Neural progenitor cell (in vitro differentiated cells): ENCODE data around the gene DDAH1. TPM values are rescaled to one million over a fixed set of nuclear protein-coding genes. Genes with fewer than 3 reads are reported as not detected.

Experiments
- DNase-seq: peaks from one replicate; pipeline ENCODE4 v3.0.0-alpha.2; 2016; ENCODE audit warnings: low spot score
- H2AFZ ChIP-seq: fragments of 200-600 bp; sonication (generic); replicated peaks from 2 replicates; pipeline ENCODE4 v1.6.1; 2016; ENCODE audit warnings: antibody characterized with exemption
- H3F3A ChIP-seq: fragments of 200-600 bp; sonication (generic); 2 replicates; pipeline ENCODE4 v1.6.1; 2016; ENCODE audit warnings: antibody characterized with exemption, low read depth
- H3K27ac ChIP-seq: fragments of 200-600 bp; sonication (generic); 2 replicates; pipeline ENCODE4 v1.5.1; 2016; ENCODE audit warnings: mild to moderate bottlenecking
- H3K27me3 ChIP-seq: fragments of 200-600 bp; sonication (generic); 2 replicates; pipeline ENCODE4 v1.6.1; 2016; ENCODE audit warnings: mild to moderate bottlenecking, moderate library complexity
- H3K36me3 ChIP-seq: fragments of 200-600 bp; sonication (generic); 2 replicates; pipeline ENCODE4 v1.5.1; 2016
- H3K4me1 ChIP-seq: fragments of 200-600 bp; sonication (generic); 2 replicates; pipeline ENCODE4 v1.6.1; 2016; ENCODE audit warnings: mixed run types
- H3K4me2 ChIP-seq: fragments of 200-600 bp; sonication (generic); 2 replicates; pipeline ENCODE4 v1.6.1; 2016
- H3K4me3 ChIP-seq: fragments of 200-600 bp; sonication (generic); 2 replicates; pipeline ENCODE4 v1.5.1; 2016
- H3K79me2 ChIP-seq: fragments of 200-600 bp; sonication (generic); 2 replicates; pipeline ENCODE4 v1.6.1; 2016; ENCODE audit warnings: low read depth
- H3K9ac ChIP-seq: fragments of 200-600 bp; sonication (generic); 2 replicates; pipeline ENCODE4 v1.6.1; 2016
- H3K9me3 ChIP-seq: fragments of 200-600 bp; sonication (generic); 2 replicates; pipeline ENCODE4 v1.5.1; 2016; ENCODE audit warnings: low read depth
- H4K20me1 ChIP-seq: fragments of 200-600 bp; sonication (generic); 2 replicates; pipeline ENCODE4 v1.6.1; 2016; ENCODE audit warnings: low read depth
- H3K27ac Mint-ChIP-seq: 3 replicates; pipeline ENCODE4 v1.8.0; 2021; ENCODE audit warnings: mixed read lengths
- H3K27me3 Mint-ChIP-seq: 2 replicates; pipeline ENCODE4 v1.8.0; 2022; ENCODE audit warnings: low read depth, mild to moderate bottlenecking, inconsistent platforms, moderate library complexity, mixed read lengths; ENCODE audit not compliant: insufficient read depth
- H3K36me3 Mint-ChIP-seq: 3 replicates; pipeline ENCODE4 v1.8.0; 2021; ENCODE audit warnings: mixed read lengths
- H3K4me1 Mint-ChIP-seq: 3 replicates; pipeline ENCODE4 v1.8.0; 2021; ENCODE audit warnings: mixed read lengths
- H3K4me3 Mint-ChIP-seq: 3 replicates; pipeline ENCODE4 v1.8.0; 2021; ENCODE audit warnings: mild to moderate bottlenecking, moderate library complexity, mixed read lengths
- H3K9me3 Mint-ChIP-seq: 3 replicates; pipeline ENCODE4 v1.8.0; 2020; ENCODE audit warnings: mixed read lengths
- CTCF ChIP-seq: fragments of 200-600 bp; sonication (generic); IDR thresholded peaks from 2 replicates; pipeline ENCODE4 v1.5.1; 2017; ENCODE audit warnings: antibody characterized with exemption, mild to moderate bottlenecking
- EZH2 ChIP-seq: fragments of 200-600 bp; sonication (generic); IDR thresholded peaks from 2 replicates; pipeline ENCODE4 v1.6.1; 2017; ENCODE audit warnings: antibody characterized with exemption, mild to moderate bottlenecking, moderate library complexity
- EZH2phosphoT487 ChIP-seq: fragments of 200-600 bp; sonication (generic); IDR thresholded peaks from 2 replicates; pipeline ENCODE4 v1.6.1; 2017; ENCODE audit warnings: antibody characterized with exemption
- total RNA-seq: library from RNA; depleted of rRNA; stranded (reverse); fragments of >200 nt; gene quantifications from 2 replicates; pipeline ENCODE4 v1.2.3, GENCODE V29; 2015; ENCODE audit warnings: low replicate concordance

The DDAH1 gene
- total RNA-seq, 1 donor from 2014 or later, result 23.1 TPM

GRCh38 chr1:85316321-85316720 is 148.6 kb downstream of the DDAH1 start:
- H3K36me3 Mint-ChIP-seq, result peaks cover 2% of the 10 kb centered on the region
- no peak overlapping the region for H3K4me3 ChIP-seq
- no peaks in the 10 kb centered on the region for H3K27me3 ChIP-seq
- no peaks in the 10 kb centered on the region for H3K9me3 ChIP-seq
- no peak overlapping the region for H2AFZ ChIP-seq
- no peak overlapping the region for H3K27ac ChIP-seq
- DNase-seq, result no peak
- H3K27ac Mint-ChIP-seq, result no peak overlapping the region
- no peaks in the 10 kb centered on the region for H3K27me3 Mint-ChIP-seq
- no peak overlapping the region for H3K4me2 ChIP-seq
- no peak overlapping the region for H3K4me3 Mint-ChIP-seq
- no peaks in the 10 kb centered on the region for H3F3A ChIP-seq
- no peak overlapping the region for H3K9ac ChIP-seq
- H4K20me1 ChIP-seq, result no peaks in the 10 kb centered on the region
- no peaks in the 10 kb centered on the region for H3K36me3 ChIP-seq
- no peaks in the 10 kb centered on the region for H3K4me1 ChIP-seq
- H3K9me3 Mint-ChIP-seq, result no peaks in the 10 kb centered on the region
- no peaks in the 10 kb centered on the region for H3K79me2 ChIP-seq
- H3K4me1 Mint-ChIP-seq, result no peaks in the 10 kb centered on the region
- no peak for TF ChIP-seq EZH2phosphoT487
- TF ChIP-seq CTCF, result no peak
- TF ChIP-seq EZH2, result no peak

GRCh38 chr1:85315789-85316188 is 149.2 kb downstream of the DDAH1 start:
- H3K4me3 Mint-ChIP-seq, result no peak overlapping the region
- no peaks in the 10 kb centered on the region for H3K4me1 Mint-ChIP-seq
- Histone ChIP-seq H3F3A (no peaks in the 10 kb centered on the region), H2AFZ (no peak overlapping the region), H3K9me3 (no peaks in the 10 kb centered on the region), H3K4me2 (no peak overlapping the region), H3K27ac (no peak overlapping the region), H3K36me3 (no peaks in the 10 kb centered on the region), H3K27me3 (no peaks in the 10 kb centered on the region), H3K4me1 (no peaks in the 10 kb centered on the region), H3K79me2 (no peaks in the 10 kb centered on the region), H3K4me3 (no peak overlapping the region), H4K20me1 (no peaks in the 10 kb centered on the region), H3K9ac (no peak overlapping the region)
- H3K27ac Mint-ChIP-seq, result no peak overlapping the region
- no peak for DNase-seq
- peaks cover 1% of the 10 kb centered on the region for H3K36me3 Mint-ChIP-seq
- no peaks in the 10 kb centered on the region for H3K27me3 Mint-ChIP-seq
- TF ChIP-seq CTCF (no peak), EZH2phosphoT487 (no peak), EZH2 (no peak)
- H3K9me3 Mint-ChIP-seq, result no peaks in the 10 kb centered on the region

GRCh38 chr1:85314726-85315125 is 150.2 kb downstream of the DDAH1 start:
- TF ChIP-seq EZH2phosphoT487 (no peak), CTCF (no peak), EZH2 (no peak)
- Mint-ChIP-seq H3K4me3 (no peak overlapping the region), H3K36me3 (no peaks in the 10 kb centered on the region), H3K27ac (no peak overlapping the region), H3K27me3 (peaks cover 2% of the 10 kb centered on the region), H3K9me3 (no peaks in the 10 kb centered on the region), H3K4me1 (no peaks in the 10 kb centered on the region)
- Histone ChIP-seq H4K20me1 (no peaks in the 10 kb centered on the region), H3K4me2 (no peak overlapping the region), H3K9ac (no peak overlapping the region), H3K9me3 (no peaks in the 10 kb centered on the region), H3K27ac (no peak overlapping the region), H3K79me2 (no peaks in the 10 kb centered on the region), H3F3A (no peaks in the 10 kb centered on the region), H3K36me3 (no peaks in the 10 kb centered on the region), H3K4me3 (no peak overlapping the region), H2AFZ (no peak overlapping the region), H3K27me3 (no peaks in the 10 kb centered on the region), H3K4me1 (no peaks in the 10 kb centered on the region)
- no peak for DNase-seq
